OCI-LY7 (cell line): ENCODE measurements around the gene COPS7B. TPM values are rescaled to one million over a fixed set of nuclear protein-coding genes. Genes with fewer than 3 reads are reported as not detected.

ENCODE experiments used
- BruUV-seq: library from RNA; stranded (reverse); fragments of 400-500 nt; replicated peaks from 2 replicates; lab custom pipeline; 2021; lab: Mats Ljungman, UMichigan
- CTCF ChIA-PET: fragments of 300-600 bp; sonication (Branson Sonifier 250); formaldehyde crosslinking; loops from one replicate; lab custom pipeline; 2022; ENCODE audit warnings: antibody characterized with exemption; ENCODE audit not compliant: unreplicated experiment; lab: Charles Lee
- POLR2A ChIA-PET: fragments of 300-600 bp; sonication (Branson Sonifier 250); formaldehyde crosslinking; loops from one replicate; lab custom pipeline; 2022; ENCODE audit warnings: antibody characterized with exemption; lab: Charles Lee
- DNase-seq: peaks from one replicate; pipeline ENCODE4 v3.0.0-alpha.2; 2015; ENCODE audit warnings: low spot score
- H2AFZ ChIP-seq: fragments of 200-600 bp; sonication (generic), shearing (Covaris generic); 2 replicates; pipeline ENCODE4 v1.6.1; 2014; ENCODE audit warnings: mild to moderate bottlenecking, antibody characterized with exemption, low read length, moderate library complexity
- H3K27ac ChIP-seq: fragments of 200-600 bp; sonication (generic); 2 replicates; pipeline ENCODE4 v1.5.1; 2014; ENCODE audit warnings: mixed run types, low read depth, mild to moderate bottlenecking, moderate library complexity, low read length, inconsistent platforms; ENCODE audit not compliant: poor library complexity, severe bottlenecking
- H3K36me3 ChIP-seq: fragments of 200-600 bp; sonication (generic); 2 replicates; pipeline ENCODE4 v1.6.1; 2014; ENCODE audit warnings: mild to moderate bottlenecking, antibody characterized with exemption, low read length, moderate library complexity, mixed read lengths; ENCODE audit not compliant: insufficient read depth
- H3K4me1 ChIP-seq: fragments of 200-600 bp; sonication (generic); 2 replicates; pipeline ENCODE4 v1.5.1; 2014; ENCODE audit warnings: mild to moderate bottlenecking, low read length; ENCODE audit not compliant: insufficient read depth, poor library complexity, severe bottlenecking
- H3K4me2 ChIP-seq: fragments of 200-600 bp; sonication (generic); 2 replicates; pipeline ENCODE4 v1.6.1; 2014; ENCODE audit warnings: mild to moderate bottlenecking, low read length
- H3K4me3 ChIP-seq: fragments of 200-600 bp; sonication (generic); 2 replicates; pipeline ENCODE4 v1.5.1; 2014; ENCODE audit warnings: mild to moderate bottlenecking, low read depth, low read length; ENCODE audit not compliant: poor library complexity, severe bottlenecking
- H3K79me2 ChIP-seq: fragments of 200-600 bp; sonication (generic); 2 replicates; pipeline ENCODE4 v1.6.1; 2016; ENCODE audit warnings: low read depth, mild to moderate bottlenecking, low read length, moderate library complexity, mixed read lengths; ENCODE audit not compliant: insufficient read depth
- H3K9me2 ChIP-seq: fragments of 200-600 bp; sonication (generic); 2 replicates; pipeline ENCODE4 v1.6.1; 2016; ENCODE audit warnings: mild to moderate bottlenecking, low read length, mixed read lengths; ENCODE audit not compliant: insufficient read depth
- H3K9me3 ChIP-seq: fragments of 200-600 bp; sonication (generic); 2 replicates; pipeline ENCODE4 v1.6.1; 2014; ENCODE audit warnings: mild to moderate bottlenecking, mixed run types, low read length, mixed read lengths
- H4K20me1 ChIP-seq: fragments of 200-600 bp; sonication (generic); 2 replicates; pipeline ENCODE4 v1.6.1; 2014; ENCODE audit warnings: mild to moderate bottlenecking, antibody characterized with exemption, low read length, moderate library complexity, mixed read lengths; ENCODE audit not compliant: insufficient read depth
- CTCF ChIP-seq: fragments of 200-600 bp; sonication (generic); conservative IDR thresholded peaks from 2 replicates; pipeline ENCODE4 v1.5.1; 2014; ENCODE audit warnings: mild to moderate bottlenecking, antibody characterized with exemption, low read length, moderate library complexity, mixed read lengths
- EZH2phosphoT487 ChIP-seq: fragments of 200-600 bp; sonication (generic); IDR thresholded peaks from 2 replicates; pipeline ENCODE4 v1.6.1; 2018; ENCODE audit warnings: low read depth, borderline replicate concordance, mild to moderate bottlenecking, mixed run types, antibody characterized with exemption, low read length, moderate library complexity, mixed read lengths
- intact Hi-C: fragments of 100-400 bp; cut with micrococcal nuclease; formaldehyde crosslinking; loops from one replicate; pipeline ENCODE4 v1.10.0; 2022; ENCODE audit not compliant: unreplicated experiment
- total RNA-seq, 2 experiments: library from RNA; depleted of rRNA in 1 of 2; stranded (reverse); fragments of >200 nt in 1 of 2; shearing (Covaris generic) in 1 of 2; gene quantifications; 2 replicates each; pipeline ENCODE4 v1.2.3, GENCODE V29; 2014 to 2022

Gene COPS7B
- total RNA-seq, 2 experiments from 2014 or later: 50.6 to 76.6 TPM

DNA sequence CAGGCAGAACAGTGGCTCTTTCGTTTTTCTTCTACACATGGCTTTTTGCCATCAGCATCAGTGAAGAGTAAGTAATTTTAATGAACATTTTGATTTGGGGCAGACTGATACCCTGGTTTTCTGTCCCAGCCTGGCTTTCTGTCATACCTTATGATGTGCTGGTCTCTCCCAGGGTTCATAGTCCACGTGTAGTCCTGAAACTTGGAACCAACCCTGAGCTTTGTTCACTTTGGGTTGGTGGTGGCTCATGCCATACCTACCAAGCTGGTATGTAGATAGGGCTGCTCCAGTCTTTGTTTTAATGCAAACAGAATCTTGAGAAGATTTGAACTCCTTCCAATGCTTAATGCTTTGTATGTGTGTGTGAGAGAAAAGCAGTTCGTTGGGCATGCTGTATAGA lies 4.9 kb downstream of the COPS7B start:
- no peak for DNase-seq
- peaks cover 69% of the 10 kb centered on the region for H3K36me3 ChIP-seq
- no TSS peak for BruUV-seq
- no peak overlapping the region for H3K4me3 ChIP-seq
- H3K9me3 ChIP-seq: no peaks in the 10 kb centered on the region
- no peak for TF ChIP-seq CTCF
- no peak for TF ChIP-seq EZH2phosphoT487
- ChIA-PET CTCF (no interaction called here), POLR2A (no interaction called here)
- no peaks in the 10 kb centered on the region for H3K9me2 ChIP-seq
- H3K79me2 ChIP-seq: peaks cover 44% of the 10 kb centered on the region
- no peak overlapping the region for H3K4me2 ChIP-seq
- no peak overlapping the region for H3K27ac ChIP-seq
- H3K4me1 ChIP-seq: peaks cover 12% of the 10 kb centered on the region
- H2AFZ ChIP-seq: no peak overlapping the region
- intact Hi-C loops: no loop called here
- peaks cover 12% of the 10 kb centered on the region for H4K20me1 ChIP-seq

- H3K36me3 ChIP-seq: peaks cover 87% of the 10 kb centered on the region
- CTCF ChIA-PET: no interaction called here
Measured at GRCh38 chr2:231794383-231794782, 8.1 kb downstream of the COPS7B start.

More at GRCh38 chr2:231794383-231794782, 8.1 kb downstream of the COPS7B start:
- H3K4me1 ChIP-seq: no peaks in the 10 kb centered on the region
- no peak overlapping the region for H3K27ac ChIP-seq
- DNase-seq: no peak
- peaks cover 15% of the 10 kb centered on the region; the same call in 1 of the 2 replicates for H3K79me2 ChIP-seq
- BruUV-seq: no TSS peak
- H2AFZ ChIP-seq: no peak overlapping the region
- H3K9me2 ChIP-seq: no peaks in the 10 kb centered on the region
- H3K4me2 ChIP-seq: no peak overlapping the region
- TF ChIP-seq EZH2phosphoT487 (no peak), CTCF (no peak)
- H4K20me1 ChIP-seq: no peaks in the 10 kb centered on the region
- H3K9me3 ChIP-seq: no peaks in the 10 kb centered on the region
- no peak overlapping the region for H3K4me3 ChIP-seq
- intact Hi-C loops: no loop called here
- POLR2A ChIA-PET: no interaction called here
